ENCODE measurements around the gene RCOR2.

RCOR2 gene

DNA sequence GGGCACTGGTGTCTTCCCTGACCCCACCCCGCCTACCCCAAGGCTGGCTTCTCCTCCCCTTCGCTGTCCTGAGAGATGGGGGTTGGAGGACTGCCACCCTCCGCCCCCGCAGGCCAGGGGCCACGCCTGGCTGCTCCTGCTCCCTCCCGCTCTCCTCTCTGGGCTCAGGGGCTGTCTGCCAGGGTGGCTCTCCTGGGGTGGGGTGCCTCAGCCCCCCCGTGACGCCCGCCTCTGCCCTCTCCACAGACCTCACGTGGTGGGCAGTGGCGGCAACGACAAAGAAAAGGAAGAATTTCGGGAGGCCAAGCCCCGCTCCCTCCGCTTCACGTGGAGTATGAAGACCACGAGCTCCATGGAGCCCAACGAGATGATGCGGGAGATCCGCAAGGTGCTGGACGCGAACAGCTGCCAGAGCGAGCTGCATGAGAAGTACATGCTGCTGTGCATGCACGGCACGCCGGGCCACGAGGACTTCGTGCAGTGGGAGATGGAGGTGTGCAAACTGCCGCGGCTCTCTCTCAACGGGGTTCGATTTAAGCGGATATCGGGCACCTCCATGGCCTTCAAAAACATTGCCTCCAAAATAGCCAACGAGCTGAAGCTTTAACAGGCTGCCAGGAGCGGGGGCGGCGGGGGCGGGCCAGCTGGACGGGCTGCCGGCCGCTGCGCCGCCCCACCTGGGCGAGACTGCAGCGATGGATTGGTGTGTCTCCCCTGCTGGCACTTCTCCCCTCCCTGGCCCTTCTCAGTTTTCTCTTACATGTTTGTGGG lies 8.1 kb downstream of the RCOR2 start:
- peak in 4 of 56 donors; percentile 16 to 44 (median 24) for DNase-seq

DNA sequence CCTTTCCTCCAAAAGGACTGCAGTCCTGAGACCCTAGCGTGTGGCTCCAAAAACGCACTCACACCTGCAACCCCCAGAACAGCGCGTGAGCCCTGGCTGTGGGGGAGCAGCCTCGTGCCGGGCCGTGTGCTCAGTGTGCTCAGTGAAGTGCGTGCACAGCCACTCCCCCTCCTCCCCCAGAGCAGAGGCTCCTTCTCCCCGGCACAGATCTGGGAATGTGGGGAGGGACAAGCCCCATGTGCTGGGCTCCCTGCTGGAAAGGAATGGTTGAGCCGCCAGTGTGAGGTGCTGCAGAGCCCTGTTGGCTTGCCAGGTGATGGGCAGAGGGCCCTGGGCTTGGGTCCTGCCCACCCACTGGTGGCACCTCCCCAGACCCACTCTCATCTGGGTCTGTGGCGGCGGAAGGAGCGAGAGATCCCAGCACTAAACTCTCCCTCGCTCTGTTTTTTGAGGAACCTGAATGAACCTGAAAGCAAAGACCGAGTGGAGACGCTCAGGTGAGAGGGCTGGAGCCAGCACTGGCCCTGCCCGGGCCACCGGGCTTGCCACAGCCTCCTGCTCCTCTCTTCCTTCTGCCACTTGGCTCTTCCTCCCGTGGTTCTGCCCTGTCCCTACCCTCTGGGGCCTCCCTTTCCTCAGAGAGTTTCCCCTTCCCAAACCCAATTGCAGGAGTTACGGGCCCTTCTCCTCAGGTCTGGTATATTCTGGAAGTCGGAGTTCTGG lies 9.0 kb downstream of the RCOR2 start:
- DNase-seq = peak in 32 of 56 donors; percentile 19 to 83 (median 49)

DNA sequence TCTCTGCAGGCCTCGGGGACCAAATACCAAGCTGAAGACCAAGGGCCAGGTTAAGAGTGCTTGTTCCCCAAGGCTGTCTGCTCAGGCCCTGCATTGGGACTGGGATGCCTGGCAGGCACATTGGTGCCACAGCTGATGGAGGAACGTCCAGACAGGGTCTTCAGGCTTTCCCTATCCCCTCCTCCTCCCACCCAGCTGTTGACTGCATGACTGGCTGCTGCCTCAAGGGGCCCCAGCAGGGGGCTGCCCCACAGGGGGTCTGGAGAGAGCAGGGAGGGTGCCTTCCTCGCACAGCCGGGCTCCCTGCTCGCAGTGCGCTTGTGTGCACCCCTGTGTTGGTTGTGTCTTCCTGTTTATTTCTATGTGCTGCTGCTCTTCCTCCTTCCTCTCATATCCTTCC lies 9.9 kb downstream of the RCOR2 start:
- DNase-seq = no peak

DNA sequence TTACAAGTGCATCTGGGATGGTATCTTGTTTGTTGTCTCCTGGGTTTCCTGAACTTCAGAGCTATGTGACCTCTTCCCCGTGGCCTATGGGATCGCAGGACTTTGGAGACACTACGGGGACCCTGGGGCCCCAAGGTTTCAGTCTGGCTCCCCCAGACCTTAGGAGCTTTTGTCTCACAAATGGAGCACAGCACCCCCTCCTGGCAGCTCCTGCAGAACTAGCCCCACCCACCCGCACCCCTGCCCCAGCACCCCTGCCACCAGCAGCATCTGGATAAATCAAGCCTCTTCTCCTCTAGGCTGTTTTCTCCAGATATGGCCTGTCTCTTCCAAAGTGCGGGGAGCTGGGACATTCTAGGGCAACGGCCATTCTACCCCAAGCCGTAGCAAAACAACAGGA lies 10.4 kb downstream of the RCOR2 start:
- DNase-seq = peak in 12 of 56 donors; percentile 12 to 49 (median 26)

DNA sequence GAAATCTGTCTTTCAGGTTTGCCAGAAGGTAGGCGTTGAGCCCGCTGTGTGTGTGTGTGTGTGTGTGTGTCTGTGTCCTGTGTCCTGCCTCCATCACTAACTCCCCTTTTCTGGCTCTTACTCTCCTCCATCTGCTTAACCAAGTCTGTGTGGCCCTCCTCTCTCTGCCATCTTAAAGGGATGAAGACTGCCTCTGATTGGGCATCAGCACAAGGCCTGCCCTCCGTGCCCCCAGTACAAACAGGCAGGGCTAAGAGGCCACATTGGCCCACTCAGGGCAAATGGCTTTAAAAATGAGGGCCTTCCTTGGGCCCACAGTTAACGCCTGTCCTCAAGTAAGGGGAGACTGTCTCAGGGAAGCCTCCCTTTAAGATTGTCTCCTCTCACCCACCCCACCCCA lies 10.9 kb downstream of the RCOR2 start:
- DNase-seq = no peak

DNA sequence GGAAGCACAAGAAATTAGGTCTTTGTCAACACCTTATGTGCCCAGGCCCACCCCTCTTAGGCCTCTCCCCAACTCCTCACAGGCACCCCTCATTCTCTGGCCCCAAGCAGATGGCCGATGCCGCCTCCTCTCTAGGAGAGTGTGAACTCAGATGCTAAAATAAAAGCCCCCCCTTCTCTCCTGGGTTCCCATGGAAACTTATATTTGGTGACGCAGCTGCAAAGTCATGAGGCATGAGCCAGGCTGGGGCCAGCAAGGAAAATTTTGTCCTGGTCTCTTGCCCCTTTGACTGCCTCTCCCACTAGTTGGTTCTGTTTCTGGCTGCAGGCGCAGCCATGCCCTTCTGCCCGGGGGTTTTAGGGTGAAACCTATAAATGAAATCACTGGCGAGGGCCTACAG lies 11.8 kb downstream of the RCOR2 start:
- DNase-seq = peak in 8 of 56 donors; percentile 8 to 41 (median 31)

DNA sequence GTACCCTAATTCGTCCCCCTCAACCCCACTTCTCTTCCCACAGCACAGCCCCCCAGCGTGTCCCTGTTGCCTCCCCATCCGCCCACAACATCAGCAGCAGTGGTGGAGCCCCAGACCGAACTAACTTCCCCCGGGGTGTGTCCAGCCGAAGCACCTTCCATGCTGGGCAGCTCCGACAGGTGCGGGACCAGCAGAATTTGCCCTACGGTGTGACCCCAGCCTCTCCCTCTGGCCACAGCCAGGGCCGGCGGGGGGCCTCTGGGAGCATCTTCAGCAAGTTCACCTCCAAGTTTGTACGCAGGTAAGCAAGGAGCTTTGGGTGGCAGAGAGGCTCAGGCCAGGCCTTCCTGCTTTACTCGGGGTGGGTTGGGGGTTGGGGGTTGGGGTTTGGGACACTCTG lies 12.2 kb downstream of the RCOR2 start:
- no peak for DNase-seq

DNA sequence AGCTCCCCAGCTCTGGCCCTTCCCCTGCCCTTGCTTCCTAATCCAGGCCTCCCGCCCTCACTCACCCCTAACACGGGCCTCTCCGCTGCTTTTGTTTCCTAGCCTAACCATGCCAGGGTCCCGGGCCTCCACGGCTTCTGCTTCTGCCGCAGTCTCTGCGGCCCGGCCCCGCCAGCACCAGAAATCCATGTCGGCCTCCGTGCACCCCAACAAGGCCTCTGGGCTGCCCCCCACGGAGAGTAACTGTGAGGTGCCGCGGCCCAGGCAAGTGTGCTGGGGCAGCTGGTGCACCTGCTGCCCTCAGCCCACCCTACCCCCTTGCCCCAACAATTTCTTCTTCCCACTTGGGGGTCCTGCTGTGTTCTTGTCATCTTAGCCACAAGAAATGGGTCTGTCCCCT lies 13.1 kb downstream of the RCOR2 start:
- DNase-seq = no peak

DNA sequence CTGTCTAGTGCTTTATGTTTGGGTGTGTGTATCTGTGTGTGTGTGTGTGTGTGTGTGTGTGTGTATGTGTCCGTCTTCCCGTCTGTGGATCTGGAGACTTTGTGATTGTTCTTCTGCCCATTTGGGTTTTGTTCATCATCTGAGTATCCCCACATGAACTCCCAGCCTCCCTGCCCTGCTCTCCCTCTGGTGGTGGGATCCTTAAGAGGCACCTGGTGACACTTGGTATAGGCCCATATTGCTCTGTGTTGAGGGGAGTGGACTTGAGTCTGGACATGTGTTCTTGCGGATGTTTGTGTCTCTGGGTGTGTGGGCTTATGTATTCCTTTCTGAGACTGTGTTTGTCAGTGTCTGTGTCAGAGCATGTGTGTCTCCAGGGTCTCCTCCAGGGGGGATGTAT lies 15.3 kb downstream of the RCOR2 start:
- no peak for DNase-seq

DNA sequence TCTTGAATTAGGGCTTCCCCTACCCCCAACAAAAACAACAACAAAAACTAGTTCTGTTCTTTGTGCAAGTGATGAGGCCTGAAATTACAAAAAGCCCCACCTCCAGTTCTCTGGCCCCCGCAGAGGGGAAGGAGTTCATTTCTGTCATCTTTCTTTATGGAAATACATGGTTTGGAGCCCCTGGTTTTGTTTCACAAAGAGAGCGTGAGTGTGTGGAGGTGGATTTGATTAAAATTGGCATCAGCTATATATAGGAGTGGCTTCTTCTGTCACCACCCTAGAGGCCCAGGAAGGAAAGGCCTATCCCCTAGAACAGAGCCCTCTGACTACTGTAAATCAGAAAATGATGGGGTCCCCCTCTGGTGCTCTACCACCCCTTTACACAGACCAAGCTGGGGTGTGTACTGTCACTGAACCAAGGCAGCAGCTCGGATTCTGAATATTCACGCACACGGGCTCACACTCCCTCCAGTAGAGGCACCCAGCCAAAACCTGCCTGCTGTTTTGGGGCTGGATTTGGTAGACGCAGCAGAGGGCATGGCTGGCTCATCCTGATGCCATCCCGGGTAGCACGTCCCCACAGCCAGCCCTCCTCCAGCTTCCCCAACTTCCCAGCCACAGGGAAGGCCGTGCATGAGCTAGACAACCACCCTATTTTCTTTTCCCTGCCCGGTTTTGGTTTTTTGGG lies 19.4 kb downstream of the RCOR2 start:
- peak in 14 of 56 donors; percentile 21 to 70 (median 43) for DNase-seq

DNA sequence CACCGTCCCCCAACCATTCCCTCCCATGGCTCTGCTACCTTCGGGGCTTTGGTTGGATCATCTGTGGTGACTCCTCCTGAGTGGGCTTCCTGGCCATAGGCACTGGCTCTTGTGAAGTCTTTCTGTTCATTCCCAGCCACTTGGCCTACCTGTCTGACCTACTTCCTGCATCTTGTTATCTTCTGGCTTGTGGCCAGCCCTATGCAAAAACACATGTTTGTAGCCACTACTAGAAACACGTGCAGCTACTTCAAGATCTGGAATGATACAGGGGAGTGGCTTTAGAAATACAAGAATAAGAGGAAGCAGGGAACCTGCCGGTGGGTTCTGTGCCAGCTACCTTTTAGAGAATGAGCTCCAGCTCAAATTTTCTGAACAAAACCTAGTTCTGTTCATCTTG lies 20.9 kb downstream of the RCOR2 start:
- no peak for DNase-seq

DNA sequence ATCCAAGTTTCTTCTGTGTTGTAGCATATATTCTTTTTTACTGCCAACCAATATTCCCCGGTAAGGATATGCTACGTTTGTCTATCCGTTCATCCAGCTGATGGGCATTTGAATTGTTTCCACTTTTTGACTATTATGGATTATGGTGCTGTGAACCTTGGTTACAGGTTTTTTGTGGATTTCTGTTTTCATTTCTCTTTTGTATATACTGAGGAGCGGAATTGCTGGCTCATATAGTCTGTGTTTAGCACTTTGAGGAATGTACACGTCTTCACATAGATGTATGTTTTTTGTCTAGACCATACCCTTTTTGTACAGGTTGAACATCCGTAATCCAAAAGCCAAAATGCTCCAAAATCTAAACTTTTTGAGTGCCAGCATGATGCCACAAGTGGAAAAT lies 23.6 kb downstream of the RCOR2 start:
- no peak for DNase-seq

DNA sequence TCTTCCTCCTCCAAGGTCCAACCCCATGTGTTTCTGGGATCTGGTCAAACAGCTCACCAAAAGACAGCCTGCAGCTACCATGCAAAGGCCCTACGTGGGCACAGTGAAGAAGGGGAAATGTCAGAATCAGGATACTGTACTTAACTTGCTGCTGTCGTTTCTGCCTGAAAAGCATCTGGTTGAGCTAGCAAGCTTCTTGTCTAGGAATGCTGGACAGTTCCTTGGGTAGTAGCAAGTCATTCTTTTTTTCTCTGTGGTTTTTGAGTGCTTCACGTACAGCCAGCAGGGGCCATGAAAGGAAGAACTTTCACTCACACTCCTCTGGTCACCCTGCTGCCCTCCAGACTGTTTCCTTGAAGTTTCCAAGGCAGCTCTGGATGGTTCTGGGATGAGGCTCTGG lies 24.7 kb downstream of the RCOR2 start:
- no peak for DNase-seq

DNA sequence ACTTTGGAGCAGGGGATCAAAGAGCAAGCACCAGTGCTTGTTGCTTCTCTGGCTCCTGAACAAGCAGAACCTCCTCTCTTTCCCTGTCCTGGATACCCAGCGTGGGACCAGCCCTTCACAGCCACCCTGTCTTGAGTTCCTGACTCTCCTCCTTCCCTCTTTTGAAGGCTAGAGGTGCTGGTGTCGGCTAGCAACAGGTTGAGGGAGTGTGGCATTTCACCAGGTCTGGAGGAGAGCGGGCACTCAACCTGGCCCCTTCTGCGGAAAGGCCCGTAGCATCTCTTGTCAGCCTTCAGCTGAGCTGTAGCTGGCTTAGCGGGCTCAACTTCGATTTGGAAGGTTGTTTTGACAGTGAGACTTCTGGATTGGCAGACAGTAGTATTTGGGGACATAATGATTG lies 26.6 kb downstream of the RCOR2 start:
- DNase-seq = no peak

DNA sequence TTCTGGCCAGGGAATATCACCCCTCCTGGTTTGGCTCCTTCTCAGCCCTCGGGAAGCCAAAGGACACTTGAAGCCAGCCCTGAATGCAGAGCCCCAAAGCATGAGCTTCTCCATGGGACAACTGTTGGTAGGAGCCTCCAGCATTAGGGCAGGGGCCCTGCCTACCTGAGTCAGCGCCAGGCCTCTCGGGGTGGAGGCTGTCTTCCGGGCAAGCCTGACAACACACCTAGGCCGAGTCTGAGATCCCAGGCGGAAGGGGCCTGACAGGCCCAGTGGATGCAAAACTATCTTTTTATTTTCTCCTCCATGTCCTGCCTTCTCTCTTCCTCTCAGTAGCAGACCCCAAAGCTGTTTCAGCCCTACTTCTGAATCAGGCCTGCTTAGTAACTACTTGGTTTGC lies 27.6 kb downstream of the RCOR2 start:
- no peak for DNase-seq

DNA sequence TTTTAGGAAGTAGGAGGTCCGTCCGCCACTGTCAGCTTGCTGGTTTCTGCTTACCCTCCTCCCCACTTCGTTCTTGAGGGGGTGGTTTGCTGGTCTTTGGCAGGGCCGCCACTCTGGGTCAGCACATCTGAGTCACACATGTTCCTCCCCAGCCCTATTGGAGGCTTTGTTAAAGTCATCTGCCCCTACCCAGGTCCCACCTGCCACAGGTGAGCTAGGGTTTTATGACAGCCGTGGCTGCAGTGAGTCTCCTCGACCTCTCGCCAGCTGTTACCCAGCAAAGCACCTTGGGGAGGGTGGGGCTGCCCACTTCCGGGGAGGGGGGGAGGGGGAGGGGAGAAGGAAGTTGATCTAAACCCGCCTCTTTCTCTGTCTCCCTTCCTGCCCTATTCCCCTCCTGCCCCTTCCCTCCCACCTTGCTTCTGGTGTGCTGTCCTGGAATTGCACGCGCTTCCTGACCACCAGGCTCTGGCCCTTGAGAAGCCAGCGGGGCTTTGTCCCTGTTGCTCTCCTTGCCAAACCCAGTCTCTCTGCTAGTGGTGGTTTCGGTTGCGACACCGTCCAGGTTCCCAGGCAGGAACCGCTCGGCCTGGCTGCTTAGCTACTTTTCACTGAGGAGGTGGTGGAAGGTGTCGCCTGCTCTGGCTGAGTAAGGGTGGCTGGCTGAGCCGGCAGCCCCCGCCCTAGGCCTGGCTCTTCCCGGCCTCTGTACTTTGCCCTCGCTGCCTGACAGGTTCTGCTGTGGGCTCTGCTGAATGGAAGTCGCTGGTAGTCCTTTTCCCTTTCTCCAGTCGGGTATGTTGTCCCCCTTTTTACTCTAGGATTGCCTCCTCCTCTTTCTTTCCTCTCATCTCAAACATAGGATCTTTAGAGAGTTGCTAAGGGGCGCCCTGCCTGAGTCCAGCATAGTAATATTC lies 28.5 kb downstream of the RCOR2 start:
- DNase-seq = peak in 2 of 56 donors; percentile 17 to 32

DNA sequence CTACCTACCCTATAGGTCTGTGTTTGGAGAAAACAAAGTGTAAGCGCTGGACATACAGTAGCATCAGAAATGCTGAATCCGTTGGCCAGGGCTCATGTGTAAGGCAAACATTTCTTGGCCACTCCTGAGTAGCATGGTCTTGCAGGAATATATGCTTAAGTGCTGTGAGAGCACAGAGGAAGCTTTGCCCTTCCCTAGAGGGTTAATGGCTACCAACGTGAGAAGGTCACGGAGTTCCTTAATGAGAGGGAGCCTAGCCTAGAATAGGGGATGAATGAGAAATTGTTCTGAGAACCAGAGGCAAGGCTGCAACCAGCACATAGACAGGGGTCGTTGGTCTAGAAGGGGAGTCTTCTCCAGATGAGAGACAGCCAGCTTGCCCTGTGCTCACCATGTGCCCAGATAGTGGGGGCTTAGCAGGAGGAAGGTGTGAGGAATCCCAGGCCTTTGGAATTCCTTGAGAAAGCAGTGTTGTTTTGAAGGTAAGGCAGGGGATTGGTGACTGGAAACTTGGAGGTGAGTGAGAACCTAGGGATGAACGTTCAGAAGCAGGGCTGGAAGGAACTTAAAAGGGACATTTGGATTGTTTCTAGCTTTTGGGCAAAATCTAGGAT lies 29.5 kb downstream of the RCOR2 start:
- no peak for DNase-seq

DNA sequence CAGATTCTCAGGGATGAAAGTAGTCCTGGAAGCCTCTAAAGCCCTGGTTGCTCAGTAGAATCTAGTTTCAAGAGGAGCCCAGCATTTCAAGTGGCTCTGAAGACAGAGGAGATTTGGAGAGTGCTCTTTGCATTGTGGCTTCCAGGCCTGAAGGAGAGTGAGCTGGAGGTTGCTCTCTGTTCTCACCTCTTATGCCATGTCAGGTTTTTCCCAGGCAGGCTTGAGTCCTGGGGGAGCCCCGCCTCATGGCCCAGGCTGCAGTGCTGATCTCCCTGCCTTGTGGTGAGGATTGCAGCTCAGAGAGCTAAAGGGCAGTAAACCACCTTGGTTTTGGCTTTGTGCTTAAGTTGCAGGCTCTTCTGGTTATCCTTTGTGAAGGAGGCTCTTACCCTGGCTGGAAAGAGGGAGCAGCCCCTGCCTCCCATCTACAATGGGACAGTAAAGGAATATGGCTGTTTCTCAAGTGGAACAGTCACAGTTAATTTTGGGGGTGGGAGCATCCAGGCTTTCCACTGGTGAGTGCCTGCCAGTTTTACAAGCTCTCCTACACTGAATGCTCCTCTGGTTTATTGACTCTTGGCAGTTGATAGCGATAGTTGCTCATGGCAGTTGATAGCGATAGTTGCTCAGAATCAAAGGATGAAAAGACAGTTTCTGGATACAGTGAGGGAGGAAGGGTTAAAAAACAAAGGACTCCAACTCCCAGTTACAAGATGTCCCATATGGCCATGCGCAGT lies 32.6 kb downstream of the RCOR2 start:
- DNase-seq = no peak

DNA sequence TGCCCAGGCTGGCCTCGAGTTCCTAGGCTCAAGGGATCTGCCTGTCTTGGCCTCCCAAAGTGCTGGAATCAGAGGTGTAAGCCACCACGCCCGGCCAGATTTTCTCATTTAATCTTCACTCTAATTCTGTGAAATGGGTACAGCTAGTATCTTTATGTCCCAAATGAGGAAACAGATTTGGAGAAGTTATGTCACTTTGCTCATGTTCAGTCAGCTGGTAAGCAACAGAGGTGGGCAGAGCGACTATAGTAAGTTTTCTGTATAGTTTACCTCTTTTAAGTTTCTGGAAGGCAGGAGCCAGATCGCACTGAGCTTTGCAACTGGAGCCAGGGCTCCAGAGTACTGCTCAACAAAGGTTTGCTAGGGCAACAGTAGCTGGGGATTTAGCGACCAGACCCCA lies 33.2 kb downstream of the RCOR2 start:
- DNase-seq = no peak

Measured in nucleus accumbens (tissue), 56 donors.